ENCODE results near the gene NRROS.
A peak's percentile ranks its signal among the peaks of the same experiment; 100 is the strongest.
"Not testable (repeated sequence)": the region's sequence is repeated elsewhere in the genome, so short reads cannot be mapped to it uniquely, and the experiment has no call there.

NRROS gene

DNA sequence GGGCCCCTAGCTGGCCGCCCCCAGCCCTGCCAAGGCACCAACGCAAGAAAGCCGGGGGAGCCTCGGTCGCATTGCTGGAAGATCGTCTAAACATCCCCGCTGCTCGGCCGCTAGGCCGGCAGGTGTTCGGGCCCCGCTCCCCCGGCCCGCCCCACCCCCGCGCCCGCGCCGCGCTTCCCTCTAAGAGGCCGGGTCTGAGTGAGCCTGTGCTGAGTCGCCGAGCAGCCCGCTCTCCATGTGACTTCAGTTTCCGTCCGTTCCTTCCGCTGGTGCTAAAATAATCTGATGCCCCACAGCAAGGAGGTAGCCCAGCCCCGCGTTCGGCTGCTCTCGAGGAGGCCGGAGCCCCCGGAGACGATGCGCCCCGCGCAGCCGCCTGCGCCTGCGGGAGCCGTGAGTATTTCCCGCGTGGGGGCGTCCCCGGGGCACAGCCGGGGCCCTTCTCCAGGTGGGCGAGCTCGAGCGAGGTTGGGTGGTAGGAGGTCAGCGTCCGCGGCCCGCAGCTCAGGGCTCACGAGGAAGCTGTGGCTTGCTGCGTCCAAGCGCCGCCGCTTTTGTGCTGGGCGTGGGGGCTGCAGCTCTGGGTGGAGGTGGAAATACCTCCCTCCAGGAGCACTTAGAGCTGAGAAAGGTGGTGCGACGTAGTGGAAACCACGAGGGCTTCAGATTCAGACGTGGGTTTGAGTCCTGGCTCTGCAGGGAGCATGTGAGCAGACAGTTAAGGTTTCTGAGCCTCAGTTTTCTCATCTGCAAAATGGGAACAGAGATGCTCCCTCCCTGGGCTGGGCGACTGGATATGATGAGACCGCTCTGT is at the start of gene NRROS:
TSS of gene NRROS (plus strand) at position 212 of the 814 bp plus-strand sequence. CDS start 14,846 bp downstream, outside the sequence.
- peak; percentile 17 for DNase-seq

DNA sequence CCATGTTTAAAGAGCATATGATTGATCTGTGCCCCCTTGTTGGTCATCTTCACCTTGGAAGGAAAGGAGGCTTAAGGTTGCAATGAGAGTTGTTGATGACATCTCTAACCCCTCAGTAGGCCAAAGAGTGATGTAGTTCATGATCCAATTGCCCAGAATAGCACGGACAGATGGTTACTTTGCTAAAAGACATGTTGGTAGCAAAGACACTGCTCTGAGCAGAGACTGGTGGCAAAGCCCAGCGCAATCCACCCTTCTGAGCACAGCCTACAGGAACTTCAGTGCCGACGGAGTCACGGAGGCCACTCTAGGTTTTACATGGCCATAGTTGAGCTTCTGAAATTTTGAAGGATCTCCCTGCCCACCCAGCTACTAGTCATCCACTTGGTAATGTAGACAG is 49.2 kb upstream of the NRROS start:
- DNase-seq, result no peak

DNA sequence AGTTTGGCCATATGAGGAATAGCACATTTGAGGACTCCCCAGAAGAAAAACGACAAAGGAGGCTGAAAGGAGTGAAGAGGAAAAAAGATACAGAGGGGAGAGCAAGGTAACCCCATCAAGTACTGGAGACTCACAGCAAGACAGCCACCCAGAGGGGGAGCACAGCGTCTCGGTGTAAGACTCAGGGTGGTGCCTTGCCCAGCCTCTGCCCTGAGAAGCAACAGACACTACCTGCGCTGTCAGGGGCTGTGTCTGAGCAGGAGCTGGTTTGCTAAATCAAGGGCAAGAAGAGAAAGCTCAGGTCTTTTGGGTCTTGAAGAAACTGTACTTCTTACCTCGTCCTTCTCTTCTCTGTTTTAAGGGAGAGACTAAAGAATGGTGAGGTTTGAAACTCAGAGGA is 43.1 kb upstream of the NRROS start:
- DNase-seq, result no peak

DNA sequence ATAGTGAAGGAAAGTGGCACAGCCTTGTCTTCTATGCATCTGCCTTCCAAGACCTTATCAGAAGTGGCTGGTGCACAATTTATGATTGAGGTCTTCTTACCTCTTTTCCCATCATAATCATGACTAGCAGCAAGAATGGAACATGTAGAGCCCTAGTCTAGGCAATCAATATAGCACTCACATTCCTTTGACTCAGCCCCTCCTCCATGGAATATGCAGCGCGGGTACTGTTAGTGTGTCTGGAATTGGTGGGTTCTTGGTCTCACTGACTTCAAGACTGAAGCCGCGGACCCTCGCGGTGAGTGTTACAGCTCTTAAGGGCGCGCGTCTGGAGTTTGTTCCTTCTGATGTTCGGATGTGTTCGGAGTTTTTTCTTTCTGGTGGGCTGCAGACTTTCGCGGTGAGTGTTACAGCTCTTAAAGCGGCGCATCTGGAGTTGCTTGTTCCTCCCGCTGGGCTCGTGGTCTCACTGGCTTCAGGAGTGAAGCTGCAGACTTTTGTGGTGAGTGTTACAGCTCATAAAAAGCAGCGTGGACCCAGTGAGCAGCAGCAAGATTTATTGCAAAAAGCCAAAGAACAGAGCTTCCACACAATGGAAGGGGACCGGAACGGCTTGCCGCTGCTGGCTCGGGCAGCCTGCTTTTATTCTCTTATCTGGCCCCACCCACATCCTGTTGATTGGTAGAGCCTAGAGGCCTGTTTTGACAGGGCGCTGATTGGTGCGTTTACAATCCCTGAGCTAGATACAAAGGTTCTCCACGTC is 41.3 kb upstream of the NRROS start:
- DNase-seq, result peak; percentile 7

DNA sequence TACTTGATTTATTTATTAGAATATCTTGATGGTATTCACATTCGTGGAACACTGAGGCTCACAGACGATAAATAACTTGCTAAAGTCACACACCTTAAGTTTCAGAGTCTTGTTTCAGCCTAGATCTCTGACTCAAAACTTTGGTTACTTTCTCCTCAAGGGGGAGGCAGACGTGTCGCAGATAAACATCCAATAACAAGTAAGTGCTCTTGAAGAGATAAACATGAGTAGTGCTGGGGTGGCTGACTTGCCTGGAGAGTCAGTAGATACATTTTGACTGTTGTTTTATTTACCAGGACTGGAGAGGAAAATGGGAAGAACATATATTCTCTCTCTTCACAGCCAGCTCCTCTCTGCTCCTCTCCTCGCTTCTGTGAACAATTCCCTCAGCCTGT is 39.8 kb upstream of the NRROS start:
- no peak for DNase-seq

DNA sequence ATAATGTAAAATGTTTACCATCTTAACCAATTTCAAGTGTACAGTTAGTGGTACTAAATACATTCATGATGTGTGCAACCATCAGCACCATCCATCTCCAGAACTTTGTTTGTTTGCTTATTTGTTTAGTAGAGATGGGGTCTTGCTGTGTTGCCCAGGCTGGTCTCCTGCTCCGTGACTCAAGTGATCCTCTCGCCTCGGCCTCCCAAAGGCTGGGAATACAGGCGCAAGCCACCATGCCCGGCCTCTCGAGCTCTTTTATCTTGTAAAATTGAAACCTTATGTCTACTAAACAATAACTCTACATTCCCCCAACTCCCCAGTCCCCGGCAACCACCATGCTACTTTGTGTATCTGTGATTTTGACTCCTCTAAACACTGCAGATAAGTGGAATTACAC is 39.1 kb upstream of the NRROS start:
- no peak for DNase-seq

DNA sequence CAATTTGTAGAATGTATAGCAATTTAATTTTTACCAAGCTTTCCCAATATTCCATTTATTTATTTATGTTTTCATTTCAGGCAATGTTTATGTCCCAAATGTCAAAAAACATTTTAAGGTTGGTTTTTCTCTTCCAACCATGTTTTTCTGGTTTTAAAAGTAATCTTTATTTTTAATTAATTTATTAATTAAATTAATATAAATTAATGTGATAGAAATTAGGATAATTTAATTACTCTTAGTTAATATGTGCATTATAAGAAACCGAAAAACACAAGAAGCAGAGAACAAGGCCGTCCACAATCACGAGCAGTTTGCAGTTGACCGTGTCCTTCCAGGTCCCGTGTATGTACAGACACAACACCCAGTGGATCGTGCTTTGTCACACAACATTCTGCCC is 36.8 kb upstream of the NRROS start:
- no peak for DNase-seq

DNA sequence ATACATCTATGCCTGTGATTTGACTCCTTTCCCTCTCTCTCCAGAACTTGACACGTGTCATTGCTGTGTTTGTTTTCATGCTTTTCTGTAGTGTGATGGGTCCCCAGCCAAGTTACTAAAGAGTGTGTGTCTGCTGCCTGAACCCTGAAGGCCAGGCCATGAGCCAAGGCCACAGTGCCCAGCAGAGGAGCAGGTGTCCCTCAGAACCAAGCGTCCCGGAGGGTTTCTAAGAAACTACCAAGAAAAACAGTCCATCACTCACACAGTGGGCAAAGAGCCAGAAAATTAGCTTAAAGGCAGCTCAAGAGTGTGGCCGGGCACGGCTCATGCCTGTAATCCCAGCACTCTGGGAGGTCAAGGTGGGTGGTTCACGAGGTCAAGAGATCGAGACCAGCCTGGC is 35.8 kb upstream of the NRROS start:
- no peak for DNase-seq

DNA sequence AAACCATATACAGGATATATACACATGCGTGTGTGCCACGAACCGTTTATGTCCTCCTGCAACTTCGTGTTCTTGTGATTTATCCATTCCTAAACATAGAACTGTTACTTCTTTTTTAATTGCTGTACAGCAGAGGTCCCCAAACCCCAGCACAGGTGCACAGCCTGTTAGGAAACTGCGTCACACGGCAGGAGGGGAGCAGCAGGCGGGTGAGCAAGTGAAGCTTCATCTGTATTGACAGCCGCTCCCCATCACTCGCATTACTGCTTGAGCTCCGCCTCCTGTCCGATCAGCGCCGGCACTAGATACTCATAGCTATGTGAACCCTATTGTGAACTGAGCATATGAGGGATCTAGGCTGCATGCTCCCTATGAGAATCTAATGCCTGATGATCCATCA is 34.9 kb upstream of the NRROS start:
- no peak for DNase-seq

DNA sequence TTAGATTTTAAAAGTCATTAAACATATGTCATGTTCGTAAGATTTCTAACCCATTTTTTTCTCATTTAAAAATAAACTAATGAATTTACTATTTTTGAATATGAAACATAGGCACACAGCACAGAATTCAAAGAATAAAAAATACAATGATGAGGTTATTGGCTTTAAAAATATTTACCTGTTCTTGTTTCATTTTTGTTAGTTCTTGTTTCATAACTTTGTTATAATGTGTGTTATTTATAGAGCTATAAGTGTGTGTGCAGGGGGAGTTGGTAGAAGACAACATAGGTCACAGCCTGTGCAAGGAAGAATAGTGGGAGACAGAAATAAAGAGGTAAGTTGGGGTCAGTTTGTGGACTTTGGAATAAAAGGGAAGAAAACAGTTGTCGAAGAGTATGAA is 30.8 kb upstream of the NRROS start:
- no peak for DNase-seq

DNA sequence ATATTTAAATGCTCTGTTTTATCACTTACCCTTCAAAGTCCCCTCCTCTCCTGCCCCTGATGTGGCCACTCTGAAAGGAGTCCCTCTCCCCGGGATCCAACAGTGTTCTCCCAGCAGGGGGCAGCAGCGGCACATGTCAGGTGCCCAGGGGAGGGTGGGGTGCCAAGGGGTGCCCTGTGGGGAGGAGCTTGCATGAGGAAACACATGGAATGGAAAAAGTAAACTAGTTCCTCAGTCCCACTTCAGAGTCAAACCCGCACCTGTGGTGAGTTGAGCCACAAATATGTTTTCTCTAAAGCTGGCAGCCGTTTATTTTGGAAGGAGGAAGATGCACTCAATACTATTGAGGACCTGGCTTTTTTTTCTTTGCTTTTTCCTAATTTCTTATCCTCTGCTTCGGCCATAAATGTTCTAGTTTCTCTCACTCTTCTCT is 30.1 kb upstream of the NRROS start:
- peak; percentile 68 for DNase-seq

DNA sequence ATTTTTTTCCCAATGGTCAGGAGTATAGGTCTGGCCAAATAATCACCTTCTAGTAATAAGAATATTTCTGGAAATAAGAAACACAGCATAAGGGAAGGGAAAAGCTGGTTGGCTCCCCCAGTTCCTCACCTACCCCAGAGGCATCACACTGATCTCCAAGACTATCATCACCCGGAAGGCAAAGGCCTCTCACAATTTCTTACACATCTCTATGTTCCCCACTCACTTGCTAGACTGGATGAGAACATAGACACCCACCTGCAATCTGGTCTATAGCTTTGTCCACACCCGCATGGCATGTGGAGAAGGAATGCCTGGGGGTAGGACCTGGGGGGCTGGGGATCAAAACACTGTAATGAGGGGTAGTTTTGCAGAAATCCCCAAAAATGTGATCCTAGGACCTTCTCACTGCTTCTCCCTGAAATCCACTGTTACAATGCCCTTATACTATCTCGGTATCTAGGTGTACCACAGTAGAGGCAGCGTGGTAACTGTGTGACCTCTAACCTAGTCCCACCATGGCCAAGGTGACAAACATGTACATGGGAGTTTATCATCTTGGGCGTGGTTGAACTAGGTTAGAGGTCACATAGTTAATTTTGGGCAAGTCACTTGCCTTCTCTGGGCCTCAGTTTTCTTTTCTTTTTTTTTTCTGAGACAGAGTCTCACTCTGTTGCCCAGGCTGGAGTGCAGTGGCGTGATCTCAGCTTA is 29.5 kb upstream of the NRROS start:
- no peak for DNase-seq

DNA sequence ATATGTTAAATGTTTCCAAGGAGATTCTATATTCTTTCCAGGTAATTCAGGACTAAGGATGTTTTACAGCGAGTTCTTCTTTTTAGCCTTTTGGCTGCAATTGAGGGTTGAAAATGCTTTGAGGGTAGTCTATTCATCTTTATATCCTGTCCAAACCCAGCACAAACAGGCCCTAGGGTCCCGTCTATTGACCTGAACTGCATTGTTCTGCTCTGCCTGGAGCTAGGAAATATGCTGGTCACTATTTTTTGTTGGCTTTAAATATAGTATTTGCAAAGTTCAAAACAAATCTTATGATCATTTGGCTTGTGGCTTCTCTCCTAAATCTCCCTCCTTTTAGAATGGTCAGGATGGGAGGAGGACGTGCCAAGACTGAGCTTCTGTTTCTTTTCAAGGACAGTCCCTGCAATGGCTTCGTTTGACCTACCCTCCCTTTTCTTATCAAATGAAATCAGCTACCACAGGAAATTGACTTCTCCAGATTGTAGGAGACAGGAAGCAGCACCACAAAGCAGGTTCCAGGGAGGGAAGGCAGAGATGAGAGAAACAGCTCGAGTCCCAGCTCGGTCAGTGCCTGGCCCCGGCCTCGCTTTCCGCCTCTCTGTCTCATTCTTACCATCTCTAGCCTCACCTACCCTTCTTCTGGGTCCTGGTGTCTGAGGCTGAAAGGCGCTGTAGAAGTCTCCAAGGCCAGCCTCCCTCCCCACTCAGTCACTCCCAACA is 27.6 kb upstream of the NRROS start:
- no peak for DNase-seq

DNA sequence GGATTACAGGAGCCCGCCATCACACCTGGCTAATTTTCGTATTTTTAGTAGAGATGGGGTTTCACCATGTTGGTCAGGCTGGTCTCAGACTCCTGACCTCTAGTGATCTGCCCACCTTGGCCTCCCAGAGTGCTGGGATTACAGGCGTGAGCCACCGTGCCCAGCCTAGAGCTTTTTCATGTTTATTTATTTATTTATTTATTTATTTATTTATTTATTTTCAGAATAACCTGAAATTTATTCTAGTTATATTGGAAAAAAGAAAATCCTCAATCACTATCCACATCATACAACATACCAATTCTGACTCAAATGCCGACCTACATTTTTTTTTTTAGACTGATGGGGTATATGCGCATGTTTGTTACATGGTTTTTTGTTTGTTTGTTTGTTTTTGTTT is 24.3 kb upstream of the NRROS start:
- DNase-seq, result not testable (repeated sequence)

DNA sequence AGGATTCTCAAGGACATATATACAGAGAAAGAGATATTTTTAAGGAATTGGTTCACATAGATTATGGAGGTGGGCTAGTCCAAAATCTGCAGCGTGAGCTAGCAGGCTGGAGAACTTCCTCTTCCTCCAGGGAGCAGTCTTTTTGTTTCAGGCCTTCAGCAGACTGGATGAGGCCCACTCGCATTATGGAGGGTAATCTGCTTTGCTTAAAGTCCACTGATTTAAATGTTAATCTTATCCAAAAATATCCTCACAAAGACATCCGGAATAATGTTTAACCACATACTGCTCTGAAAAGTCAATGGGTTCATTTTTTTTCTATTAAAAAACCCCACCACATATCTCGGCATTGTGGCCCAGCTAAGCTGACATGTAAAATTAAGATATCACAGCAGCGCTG is 22.2 kb upstream of the NRROS start:
- DNase-seq, result no peak

DNA sequence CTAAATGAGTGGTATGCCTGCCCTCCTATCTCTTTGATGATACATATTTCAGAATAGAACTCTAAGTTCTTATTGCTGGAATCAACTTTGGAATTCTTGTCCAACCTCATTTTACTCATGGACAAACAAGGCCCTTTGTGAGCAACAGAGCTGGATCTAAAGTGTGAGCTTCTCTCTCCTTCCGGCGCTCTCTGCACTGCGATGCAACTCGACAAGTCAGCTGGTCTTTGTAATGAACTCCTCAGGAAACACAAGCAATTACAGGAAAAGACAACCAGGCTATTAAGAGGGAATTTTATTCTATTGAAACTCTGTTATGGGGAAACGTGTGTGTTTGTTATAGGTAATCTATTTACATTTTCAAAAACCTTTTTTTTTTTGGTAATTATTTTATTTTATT is 20.3 kb upstream of the NRROS start:
- no peak for DNase-seq

DNA sequence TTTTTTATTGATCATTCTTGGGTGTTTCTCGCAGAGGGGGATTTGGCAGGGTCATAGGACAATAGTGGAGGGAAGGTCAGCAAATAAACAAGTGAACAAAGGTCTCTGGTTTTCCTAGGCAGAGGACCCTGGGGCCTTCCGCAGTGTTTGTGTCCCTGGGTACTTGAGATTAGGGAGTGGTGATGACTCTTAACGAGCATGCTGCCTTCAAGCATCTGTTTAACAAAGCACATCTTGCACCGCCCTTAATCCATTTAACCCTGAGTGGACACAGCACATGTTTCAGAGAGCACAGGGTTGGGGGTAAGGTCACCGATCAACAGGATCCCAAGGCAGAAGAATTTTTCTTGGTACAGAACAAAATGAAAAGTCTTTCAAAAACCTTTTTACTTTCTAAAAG is 19.9 kb upstream of the NRROS start:
- DNase-seq, result not testable (repeated sequence)

DNA sequence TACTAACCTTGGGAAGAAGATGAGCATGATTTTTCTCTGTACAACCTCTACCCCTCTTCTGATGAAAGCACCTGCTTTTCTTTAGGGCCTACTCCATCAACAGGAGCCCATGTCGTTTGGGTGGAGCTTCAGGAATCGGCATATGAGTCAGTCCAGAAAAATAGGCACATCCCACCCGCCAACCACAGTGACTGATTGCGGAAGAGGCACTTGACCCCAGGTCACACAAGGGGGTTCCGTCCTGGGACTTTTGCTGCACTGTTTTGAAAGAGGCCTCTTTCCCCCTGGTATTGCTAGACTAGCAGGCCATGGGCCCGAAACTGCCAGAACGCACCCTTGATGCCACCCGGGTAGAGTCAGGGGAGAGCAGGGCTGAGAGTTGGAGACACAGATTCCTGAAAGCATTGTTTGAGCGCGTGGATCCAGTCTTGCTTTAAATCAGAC is 19.3 kb upstream of the NRROS start:
- no peak for DNase-seq

DNA sequence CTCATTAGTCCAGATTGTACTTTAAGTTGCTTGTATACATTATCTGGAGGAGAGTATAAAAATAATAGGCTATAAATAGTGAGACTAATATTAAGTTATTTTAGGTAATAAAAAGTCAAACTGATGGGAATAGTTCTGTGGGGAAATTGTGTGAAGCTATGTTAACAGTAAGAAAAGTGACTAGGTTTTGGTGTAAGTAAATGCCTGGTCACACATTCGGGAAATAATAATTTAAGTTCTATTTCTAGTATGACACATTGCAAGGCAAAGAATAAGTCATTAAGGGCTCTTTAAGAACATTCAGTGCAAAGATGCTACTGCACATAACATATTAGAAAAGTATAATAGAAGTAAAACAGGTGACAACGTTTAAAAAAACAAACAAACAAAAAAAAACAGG is 18.8 kb upstream of the NRROS start:
- no peak for DNase-seq

DNA sequence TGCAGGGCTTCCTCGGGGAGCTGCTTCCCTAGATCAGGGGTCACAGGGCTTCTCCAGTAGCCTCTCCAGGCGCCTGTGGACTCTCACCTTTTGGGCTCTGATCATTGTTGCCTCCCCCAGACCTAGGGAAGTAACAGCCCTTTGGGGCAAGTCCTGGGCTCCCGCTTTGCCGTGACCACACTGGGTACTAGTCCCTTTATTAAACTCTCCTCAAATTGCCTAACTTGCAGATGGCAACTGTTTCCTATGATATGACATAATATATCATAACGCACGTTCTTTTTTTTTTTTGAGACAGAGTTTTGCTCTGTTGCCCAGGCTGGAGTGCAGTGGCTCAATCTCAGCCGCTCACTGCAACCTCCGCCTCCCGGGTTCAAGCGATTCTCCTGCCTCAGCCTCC is 17.9 kb upstream of the NRROS start:
- no peak for DNase-seq

DNA sequence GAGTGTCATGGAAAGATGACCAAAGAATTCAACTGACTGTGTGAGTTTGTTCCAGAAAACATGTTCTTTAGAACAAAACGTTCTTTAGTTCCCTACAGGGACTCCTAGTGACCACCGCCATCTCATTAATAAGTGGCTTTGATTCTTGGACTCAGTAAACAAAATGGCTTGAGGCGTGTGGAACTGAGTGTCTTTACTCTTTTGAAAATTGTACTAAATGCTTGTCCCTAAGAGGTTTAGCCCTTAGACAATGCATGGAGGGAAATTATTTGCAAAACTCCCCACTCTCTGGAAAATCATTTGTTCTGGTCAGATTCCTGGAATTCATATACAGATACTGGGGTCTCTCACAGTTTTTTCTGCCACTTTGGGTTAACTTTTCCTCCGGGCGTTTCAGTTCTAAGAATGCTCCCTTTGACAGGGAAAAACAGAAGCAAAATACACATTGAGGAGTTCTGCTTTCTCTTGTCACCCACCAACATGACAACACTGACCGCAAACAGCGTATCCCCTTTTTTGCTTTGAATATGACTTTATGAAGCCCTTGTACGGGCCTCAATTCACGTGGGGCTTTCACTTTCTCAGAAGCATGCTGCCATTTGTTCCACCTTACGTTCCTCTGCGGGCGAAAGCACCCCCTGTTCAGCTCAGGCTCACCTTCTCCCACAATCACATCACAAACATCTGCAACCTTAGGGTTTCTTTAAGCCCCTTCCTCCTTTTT is 15.3 kb upstream of the NRROS start:
- no peak for DNase-seq

DNA sequence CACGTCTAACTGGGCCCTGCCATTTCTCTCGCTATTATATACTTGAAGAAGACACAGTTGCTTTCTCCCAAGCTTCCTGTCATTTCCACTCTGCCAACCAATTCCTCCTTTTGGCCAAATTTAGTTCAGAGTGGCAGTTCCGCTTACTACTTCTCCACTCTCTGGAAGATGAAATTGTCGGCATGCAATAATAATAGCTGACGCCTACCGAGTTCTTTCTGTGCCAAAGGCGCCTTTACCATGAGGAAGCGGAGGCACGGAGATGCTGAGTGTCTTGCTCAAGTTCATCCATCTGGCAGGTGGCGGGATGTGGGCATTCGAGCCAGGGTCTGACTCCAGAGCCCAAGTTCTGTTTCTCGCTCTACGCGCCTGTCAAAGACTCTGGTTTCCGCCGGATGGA is 14.6 kb upstream of the NRROS start:
- no peak for DNase-seq
